T-helper 2 cell treated with Interferon-gamma antibody and Interleukin-4, amounts not matched to agents 5 μg/mL and 100 μg/mL, for 36 hours (primary cell): ENCODE results near the gene ANKRD28.
"Not testable (repeated sequence)": the region's sequence is repeated elsewhere in the genome, so short reads cannot be mapped to it uniquely, and the experiment has no call there.

ENCODE experiments used
- DNase-seq: peaks from one replicate; pipeline ENCODE4 v3.0.0; 2021; ENCODE audit warnings: low spot score
- H3K27ac Mint-ChIP-seq: one replicate; pipeline ENCODE4 v1.8.0; 2021; ENCODE audit warnings: mild to moderate bottlenecking, mixed read lengths
- H3K27me3 Mint-ChIP-seq: one replicate; pipeline ENCODE4 v1.8.0; 2021; ENCODE audit warnings: low read depth, mixed read lengths
- H3K36me3 Mint-ChIP-seq: one replicate; pipeline ENCODE4 v1.8.0; 2021; ENCODE audit warnings: low read depth, mixed read lengths
- H3K4me1 Mint-ChIP-seq: one replicate; pipeline ENCODE4 v1.8.0; 2021; ENCODE audit warnings: low read depth, mixed read lengths
- H3K4me3 Mint-ChIP-seq: one replicate; pipeline ENCODE4 v1.8.0; 2022; ENCODE audit warnings: mild to moderate bottlenecking, moderate library complexity, mixed read lengths
- H3K9me3 Mint-ChIP-seq: one replicate; pipeline ENCODE4 v1.8.0; 2021; ENCODE audit warnings: mixed read lengths

The ANKRD28 gene

DNA sequence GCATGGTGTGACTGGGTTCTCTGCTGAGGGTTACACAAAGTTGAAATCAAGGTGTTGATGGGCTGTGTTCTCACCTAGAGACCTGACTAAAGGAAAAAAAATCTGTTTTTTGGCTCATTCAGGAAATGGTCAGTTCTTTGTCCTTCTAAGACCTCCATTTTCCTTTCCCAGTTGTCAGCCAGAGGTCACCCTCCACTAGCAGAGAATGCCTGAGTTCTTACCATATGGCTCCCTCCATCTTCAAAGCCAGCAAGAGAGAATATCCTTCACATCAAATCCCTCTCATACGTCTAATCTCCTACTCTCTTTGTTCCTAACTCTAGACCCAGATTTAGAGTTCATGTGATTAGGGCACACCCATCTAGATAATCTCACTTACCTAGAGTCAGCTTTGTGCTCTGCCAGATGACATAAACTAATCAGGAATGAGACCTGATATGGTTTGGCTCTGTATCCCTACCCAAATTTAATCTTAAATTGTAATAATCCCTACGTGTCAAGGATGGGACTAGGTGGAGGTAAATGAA is 19.4 kb downstream of the ANKRD28 start:
- Mint-ChIP-seq H3K4me1 (peaks cover 33% of the 10 kb centered on the region), H3K36me3 (peaks cover 59% of the 10 kb centered on the region), H3K9me3 (peaks cover 4% of the 10 kb centered on the region), H3K27ac (no peak overlapping the region), H3K27me3 (no peaks in the 10 kb centered on the region), H3K4me3 (no peak overlapping the region)
- no peak for DNase-seq

GRCh38 chr3:15774931-15775560 is 22.7 kb downstream of the ANKRD28 start:
- Mint-ChIP-seq H3K4me1 (peaks cover 41% of the 10 kb centered on the region), H3K36me3 (peaks cover 70% of the 10 kb centered on the region), H3K9me3 (peaks cover 24% of the 10 kb centered on the region)
- H3K27me3 Mint-ChIP-seq, H3K4me3 Mint-ChIP-seq, H3K27ac Mint-ChIP-seq, DNase-seq: not testable (repeated sequence)

GRCh38 chr3:15771444-15771843 is 26.3 kb downstream of the ANKRD28 start:
- no peaks in the 10 kb centered on the region for H3K27me3 Mint-ChIP-seq
- H3K4me1 Mint-ChIP-seq: peaks cover 44% of the 10 kb centered on the region
- H3K9me3 Mint-ChIP-seq: peaks cover 20% of the 10 kb centered on the region
- H3K27ac Mint-ChIP-seq: no peak overlapping the region
- DNase-seq: no peak
- peaks cover 60% of the 10 kb centered on the region for H3K36me3 Mint-ChIP-seq
- no peak overlapping the region for H3K4me3 Mint-ChIP-seq

- Mint-ChIP-seq H3K4me1 (peaks cover 42% of the 10 kb centered on the region), H3K9me3 (peaks cover 20% of the 10 kb centered on the region), H3K4me3 (no peak overlapping the region), H3K27ac (no peak overlapping the region), H3K36me3 (peaks cover 59% of the 10 kb centered on the region), H3K27me3 (no peaks in the 10 kb centered on the region)
- no peak for DNase-seq
Observed at GRCh38 chr3:15769256-15769915, 28.4 kb downstream of the ANKRD28 start.

- no peak overlapping the region for H3K4me3 Mint-ChIP-seq
- peaks cover 55% of the 10 kb centered on the region for H3K36me3 Mint-ChIP-seq
- H3K9me3 Mint-ChIP-seq: peaks cover 20% of the 10 kb centered on the region
- H3K4me1 Mint-ChIP-seq: peaks cover 41% of the 10 kb centered on the region
- peak overlapping the region; percentile 27 for H3K27ac Mint-ChIP-seq
- DNase-seq: no peak
- H3K27me3 Mint-ChIP-seq: no peaks in the 10 kb centered on the region
Observed at GRCh38 chr3:15768421-15769255, 29.1 kb downstream of the ANKRD28 start.

DNA sequence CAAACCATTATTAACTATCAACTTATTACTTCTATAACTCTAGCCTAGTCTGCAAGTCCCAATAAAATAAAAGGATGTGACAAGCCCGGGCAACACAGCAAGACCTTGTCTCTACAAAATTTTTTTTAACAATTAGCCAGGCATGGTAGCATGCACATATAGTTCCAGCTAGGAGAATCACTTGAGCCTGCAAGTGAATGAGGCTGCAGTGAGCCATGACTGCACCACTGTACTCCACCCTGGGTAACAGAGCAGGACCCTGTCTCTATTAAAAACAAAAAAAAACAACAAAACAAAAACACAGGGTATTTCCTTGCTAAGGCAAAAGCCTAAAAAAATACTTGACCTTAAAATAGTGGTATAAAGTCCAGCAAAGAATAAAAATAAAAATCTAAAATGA is 31.4 kb downstream of the ANKRD28 start:
- Mint-ChIP-seq H3K4me3 (no peak overlapping the region), H3K36me3 (peaks cover 55% of the 10 kb centered on the region), H3K4me1 (peaks cover 36% of the 10 kb centered on the region), H3K27ac (no peak overlapping the region), H3K9me3 (peaks cover 6% of the 10 kb centered on the region), H3K27me3 (no peaks in the 10 kb centered on the region)
- DNase-seq: no peak

DNA sequence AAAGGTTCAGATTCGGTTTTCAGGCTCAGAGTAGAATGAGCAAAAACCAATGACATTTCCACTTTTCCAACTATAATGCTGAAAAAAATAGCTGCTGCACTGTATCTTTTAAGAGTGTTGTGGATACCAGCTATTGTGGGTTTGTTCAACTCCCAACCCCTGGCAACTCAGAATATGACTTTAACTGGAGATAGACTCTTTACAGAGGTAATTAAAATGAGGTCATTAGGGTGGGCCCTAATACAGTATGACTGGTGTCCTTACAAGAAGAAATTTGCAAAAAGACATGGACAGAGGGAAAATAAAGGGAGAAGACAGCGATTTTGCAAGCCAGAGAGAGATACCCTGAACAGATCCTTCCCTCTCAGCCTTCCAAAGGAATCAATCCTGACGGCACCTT is 39.5 kb downstream of the ANKRD28 start:
- H3K36me3 Mint-ChIP-seq: peaks cover 71% of the 10 kb centered on the region
- H3K9me3 Mint-ChIP-seq: no peaks in the 10 kb centered on the region
- DNase-seq: no peak
- H3K4me3 Mint-ChIP-seq: no peak overlapping the region
- peaks cover 42% of the 10 kb centered on the region for H3K4me1 Mint-ChIP-seq
- no peak overlapping the region for H3K27ac Mint-ChIP-seq
- H3K27me3 Mint-ChIP-seq: no peaks in the 10 kb centered on the region

- no peak overlapping the region for H3K27ac Mint-ChIP-seq
- H3K27me3 Mint-ChIP-seq: no peaks in the 10 kb centered on the region
- no peak for DNase-seq
- peaks cover 44% of the 10 kb centered on the region for H3K4me1 Mint-ChIP-seq
- no peaks in the 10 kb centered on the region for H3K9me3 Mint-ChIP-seq
- peaks cover 73% of the 10 kb centered on the region for H3K36me3 Mint-ChIP-seq
- H3K4me3 Mint-ChIP-seq: no peak overlapping the region
Observed at GRCh38 chr3:15757824-15758223, 40.0 kb downstream of the ANKRD28 start.

- Mint-ChIP-seq H3K36me3 (peaks cover 65% of the 10 kb centered on the region), H3K4me1 (peaks cover 42% of the 10 kb centered on the region), H3K27me3 (no peaks in the 10 kb centered on the region), H3K4me3 (no peak overlapping the region), H3K9me3 (no peaks in the 10 kb centered on the region), H3K27ac (no peak overlapping the region)
- DNase-seq: no peak
Observed at GRCh38 chr3:15756505-15756904, 41.3 kb downstream of the ANKRD28 start.

GRCh38 chr3:15755780-15756179 is 42.0 kb downstream of the ANKRD28 start:
- no peak for DNase-seq
- Mint-ChIP-seq H3K4me1 (peaks cover 39% of the 10 kb centered on the region), H3K9me3 (no peaks in the 10 kb centered on the region), H3K4me3 (no peak overlapping the region), H3K36me3 (peaks cover 67% of the 10 kb centered on the region), H3K27ac (no peak overlapping the region), H3K27me3 (no peaks in the 10 kb centered on the region)

DNA sequence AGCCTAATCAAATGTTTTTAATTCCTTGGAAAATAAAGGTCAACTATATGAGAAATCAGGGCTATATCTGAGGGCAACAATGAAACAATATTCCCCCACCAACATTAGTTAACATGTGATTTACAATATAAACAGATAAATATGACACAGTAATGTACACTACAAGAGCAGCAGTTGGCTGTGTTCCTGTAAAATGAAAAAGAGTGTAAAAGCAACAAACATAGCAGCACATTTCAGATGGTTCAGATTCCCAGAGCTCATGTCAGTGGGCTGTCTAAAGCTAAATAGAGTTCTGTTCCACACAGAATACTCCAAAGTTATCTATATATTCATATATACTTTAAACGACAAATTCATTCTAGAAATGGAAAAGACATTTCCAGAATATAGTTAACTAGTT is 42.6 kb downstream of the ANKRD28 start:
- Mint-ChIP-seq H3K9me3 (no peaks in the 10 kb centered on the region), H3K4me1 (peaks cover 33% of the 10 kb centered on the region)

GRCh38 chr3:15754047-15754446 is 43.7 kb downstream of the ANKRD28 start:
- H3K27me3 Mint-ChIP-seq: no peaks in the 10 kb centered on the region
- DNase-seq: no peak
- H3K4me1 Mint-ChIP-seq: peaks cover 24% of the 10 kb centered on the region
- H3K4me3 Mint-ChIP-seq: no peak overlapping the region
- H3K36me3 Mint-ChIP-seq: peaks cover 69% of the 10 kb centered on the region
- H3K9me3 Mint-ChIP-seq: peaks cover 9% of the 10 kb centered on the region
- H3K27ac Mint-ChIP-seq: no peak overlapping the region

More for the DNA sequence above, 42.6 kb downstream of the ANKRD28 start:
- H3K4me3 Mint-ChIP-seq: no peak overlapping the region
- DNase-seq: no peak
- H3K36me3 Mint-ChIP-seq: peaks cover 67% of the 10 kb centered on the region
- H3K27me3 Mint-ChIP-seq: no peaks in the 10 kb centered on the region
- no peak overlapping the region for H3K27ac Mint-ChIP-seq

GRCh38 chr3:15753056-15753710 is 44.6 kb downstream of the ANKRD28 start:
- H3K9me3 Mint-ChIP-seq: peaks cover 17% of the 10 kb centered on the region
- peaks cover 68% of the 10 kb centered on the region for H3K36me3 Mint-ChIP-seq
- H3K4me3 Mint-ChIP-seq: no peak overlapping the region
- H3K27me3 Mint-ChIP-seq: no peaks in the 10 kb centered on the region
- H3K27ac Mint-ChIP-seq: no peak overlapping the region
- no peak for DNase-seq
- peaks cover 19% of the 10 kb centered on the region for H3K4me1 Mint-ChIP-seq
